Measurements from ENCODE around the gene HPSE2. TPM values are rescaled to one million over a fixed set of nuclear protein-coding genes. Genes with fewer than 3 reads are reported as not detected.

The HPSE2 gene
- total RNA-seq, 2 donors from 2014 or later = 2.4 to 4.7 TPM

GRCh38 chr10:98623176-98623575 is 612.5 kb downstream of the HPSE2 start:
- WGBS = 83% methylated on average over 3 of the region's 3 CpGs
- H3K4me3 ChIP-seq = no peak overlapping the region
- no peak for DNase-seq (ENCODE audit: low spot score)
- H3K4me1 ChIP-seq (replicated peaks) = no peaks in the 10 kb centered on the region
- H3K27me3 ChIP-seq (replicated peaks; ENCODE audit: insufficient read depth) = no peaks in the 10 kb centered on the region
- intact Hi-C loops (cut with DNase I) = no loop called here
- H3K36me3 ChIP-seq = no peaks in the 10 kb centered on the region
- H3K27ac ChIP-seq = no peak overlapping the region
- TF ChIP-seq CTCF (IDR thresholded peaks at IDR 0.05) (no peak), POLR2AphosphoS5 (IDR thresholded peaks at IDR 0.05) (no peak), POLR2A (IDR thresholded peaks at IDR 0.05) (no peak)
- no peaks in the 10 kb centered on the region for H3K9me3 ChIP-seq

GRCh38 chr10:98621630-98622029 is 614.0 kb downstream of the HPSE2 start:
- intact Hi-C loops (cut with DNase I) = no loop called here
- Histone ChIP-seq H3K4me1 (replicated peaks) (no peaks in the 10 kb centered on the region), H3K27me3 (replicated peaks; ENCODE audit: insufficient read depth) (no peaks in the 10 kb centered on the region), H3K4me3 (no peak overlapping the region), H3K36me3 (no peaks in the 10 kb centered on the region), H3K27ac (no peak overlapping the region), H3K9me3 (no peaks in the 10 kb centered on the region)
- no peak for DNase-seq (ENCODE audit: low spot score)
- TF ChIP-seq POLR2AphosphoS5 (IDR thresholded peaks at IDR 0.05) (no peak), CTCF (IDR thresholded peaks at IDR 0.05) (peak in 1 of 4 experiments; percentile 3)
- WGBS = 47% methylated on average over 1 of the region's 1 CpG

- TF ChIP-seq CTCF (IDR thresholded peaks at IDR 0.05) (no peak), POLR2A (IDR thresholded peaks at IDR 0.05) (no peak), POLR2AphosphoS5 (IDR thresholded peaks at IDR 0.05) (no peak)
- Histone ChIP-seq H3K36me3 (no peaks in the 10 kb centered on the region), H3K27ac (no peak overlapping the region), H3K4me1 (replicated peaks) (no peaks in the 10 kb centered on the region), H3K27me3 (replicated peaks; ENCODE audit: insufficient read depth) (no peaks in the 10 kb centered on the region), H3K9me3 (no peaks in the 10 kb centered on the region), H3K4me3 (no peak overlapping the region)
- intact Hi-C loops (cut with DNase I) = no loop called here
- 76% methylated on average over 2 of the region's 2 CpGs for WGBS
- DNase-seq (ENCODE audit: low spot score) = no peak
Measured at GRCh38 chr10:98620503-98620902, 615.1 kb downstream of the HPSE2 start.

- H3K4me1 ChIP-seq (replicated peaks) = no peaks in the 10 kb centered on the region
- H3K9me3 ChIP-seq = no peaks in the 10 kb centered on the region
- WGBS = 60% methylated on average over 1 of the region's 1 CpG
- intact Hi-C loops (cut with DNase I) = no loop called here
- no peak overlapping the region for H3K27ac ChIP-seq
- no peak overlapping the region for H3K4me3 ChIP-seq
- TF ChIP-seq CTCF (IDR thresholded peaks at IDR 0.05) = no peak
- no peak for TF ChIP-seq POLR2AphosphoS5 (IDR thresholded peaks at IDR 0.05)
- TF ChIP-seq POLR2A (IDR thresholded peaks at IDR 0.05) = no peak
- no peaks in the 10 kb centered on the region for H3K27me3 ChIP-seq (replicated peaks; ENCODE audit: insufficient read depth)
- H3K36me3 ChIP-seq = no peaks in the 10 kb centered on the region
- DNase-seq (ENCODE audit: low spot score) = no peak
Measured at GRCh38 chr10:98619446-98619845, 616.2 kb downstream of the HPSE2 start.

GRCh38 chr10:98617906-98618520 is 617.6 kb downstream of the HPSE2 start:
- WGBS = 74% methylated on average over 6 of the region's 6 CpGs
- Histone ChIP-seq H3K9me3 (no peaks in the 10 kb centered on the region), H3K27me3 (replicated peaks; ENCODE audit: insufficient read depth) (no peaks in the 10 kb centered on the region), H3K27ac (no peak overlapping the region), H3K4me3 (no peak overlapping the region), H3K36me3 (no peaks in the 10 kb centered on the region), H3K4me1 (replicated peaks) (no peaks in the 10 kb centered on the region)
- intact Hi-C loops (cut with DNase I) = no loop called here
- no peak for DNase-seq (ENCODE audit: low spot score)
- no peak for TF ChIP-seq POLR2A (IDR thresholded peaks at IDR 0.05)
- no peak for TF ChIP-seq CTCF (IDR thresholded peaks at IDR 0.05)
- TF ChIP-seq POLR2AphosphoS5 (IDR thresholded peaks at IDR 0.05) = no peak
